GM12891 (cell line): Measurements from ENCODE around the gene ZNF770.

Source experiments
- POLR2A ChIP-seq: IDR thresholded peaks from 2 replicates; pipeline ENCODE4 v1.6.1; 2011; ENCODE audit warnings: low read depth, low read length, control low read depth
- POLR2AphosphoS5 ChIP-seq: IDR thresholded peaks from 2 replicates; pipeline ENCODE4 v1.6.1; 2011; ENCODE audit warnings: low read depth, low read length, control low read depth
- POU2F2 ChIP-seq: IDR thresholded peaks from 2 replicates; pipeline ENCODE4 v1.6.1; 2011; ENCODE audit warnings: low read depth, mild to moderate bottlenecking, control low read depth, low read length, moderate library complexity
- SPI1 ChIP-seq: IDR thresholded peaks from 2 replicates; pipeline ENCODE4 v1.6.1; 2011; ENCODE audit warnings: low read depth, low read length, control low read depth
- TAF1 ChIP-seq: IDR thresholded peaks from 2 replicates; pipeline ENCODE4 v1.6.1; 2011; ENCODE audit warnings: low read depth, low read length, control low read depth

GRCh38 chr15:34987609-34988026, 469 bp downstream of the ZNF770 start:
- TF ChIP-seq POLR2A = no peak
- no peak for TF ChIP-seq SPI1
- no peak for TF ChIP-seq POLR2AphosphoS5
- TF ChIP-seq TAF1 = no peak
- no peak for TF ChIP-seq POU2F2
